ENCODE data around the gene SPRN. TPM values are rescaled to one million over a fixed set of nuclear protein-coding genes. Genes with fewer than 3 reads are reported as not detected.

Gene SPRN, protein sequence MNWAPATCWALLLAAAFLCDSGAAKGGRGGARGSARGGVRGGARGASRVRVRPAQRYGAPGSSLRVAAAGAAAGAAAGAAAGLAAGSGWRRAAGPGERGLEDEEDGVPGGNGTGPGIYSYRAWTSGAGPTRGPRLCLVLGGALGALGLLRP
- 0.17 to 0.35 TPM (median 0.27 TPM) in 5 replicates for total RNA-seq (2022; extraction: Qiagen RNA extraction; ENCODE audit: low read depth)

DNA sequence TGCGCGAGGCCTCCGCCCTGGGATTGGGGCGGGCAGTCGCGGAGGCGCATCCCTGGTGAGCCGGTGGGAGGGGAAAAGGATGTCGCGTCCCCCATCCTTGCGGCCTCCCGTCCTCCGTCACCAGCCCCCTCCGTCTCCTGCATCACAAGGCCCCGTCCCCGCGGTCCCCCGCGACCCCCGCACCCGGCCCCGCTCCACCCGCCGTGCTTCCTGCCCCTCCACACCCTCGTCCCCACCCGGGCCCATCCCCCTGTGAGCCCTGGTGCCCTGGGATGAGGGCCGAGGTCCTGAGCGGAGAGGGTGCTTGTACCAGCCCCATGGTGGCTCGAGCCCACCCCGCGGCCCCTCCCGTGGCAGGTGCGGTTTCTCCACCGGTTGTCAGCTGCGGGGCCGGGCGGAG is at the start of gene SPRN:
TSS of gene SPRN (minus strand) at position 25 of the 400 bp plus-strand sequence. CDS start 944 bp downstream, outside the sequence.

GRCh38 chr10:133453516-133454203 is 29.2 kb upstream of the SPRN start, which contains the start of gene SCART1:
TSS of gene SCART1 (plus strand) at chr10:133453945. CDS start at chr10:133453998, 53 bp downstream.

DNA sequence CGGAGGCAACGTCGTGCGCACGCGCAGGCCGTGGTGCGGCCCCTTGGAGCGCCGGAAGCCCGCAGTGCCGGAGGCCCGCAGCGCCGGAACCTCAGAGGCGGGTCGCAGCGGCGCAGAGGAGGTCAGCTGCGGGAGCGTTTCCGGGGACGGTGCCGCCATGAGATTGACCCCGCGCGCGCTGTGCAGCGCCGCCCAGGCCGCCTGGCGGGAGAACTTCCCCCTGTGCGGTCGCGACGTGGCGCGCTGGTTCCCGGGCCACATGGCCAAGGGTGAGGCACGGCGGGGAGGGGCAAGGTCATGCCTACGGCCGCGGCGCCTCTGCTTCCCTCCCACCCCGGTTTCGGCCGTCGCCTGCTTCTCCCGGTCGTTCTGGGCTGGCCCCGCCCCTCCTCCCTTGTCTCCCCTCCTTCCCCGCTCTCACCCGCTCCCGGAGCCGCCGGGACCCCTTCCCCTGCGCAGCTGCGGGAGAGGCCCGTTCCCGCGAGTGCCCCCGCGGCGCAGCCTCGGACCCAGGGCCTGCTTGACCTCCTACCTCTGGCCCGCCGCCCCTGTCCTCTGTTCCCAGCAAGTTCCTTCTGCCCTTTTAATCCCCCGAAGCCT is 30.3 kb downstream of the SPRN start, which contains the start of gene MTG1:
TSS of gene MTG1 (plus strand) at position 94 of the 600 bp plus-strand sequence. CDS start at position 158, 64 bp downstream.

GRCh38 chr10:133379152-133379800 is 45.1 kb downstream of the SPRN start, which contains the start of gene PAOX:
TSS of gene PAOX (plus strand) at chr10:133379262. CDS start at chr10:133379317, 55 bp downstream.

DNA sequence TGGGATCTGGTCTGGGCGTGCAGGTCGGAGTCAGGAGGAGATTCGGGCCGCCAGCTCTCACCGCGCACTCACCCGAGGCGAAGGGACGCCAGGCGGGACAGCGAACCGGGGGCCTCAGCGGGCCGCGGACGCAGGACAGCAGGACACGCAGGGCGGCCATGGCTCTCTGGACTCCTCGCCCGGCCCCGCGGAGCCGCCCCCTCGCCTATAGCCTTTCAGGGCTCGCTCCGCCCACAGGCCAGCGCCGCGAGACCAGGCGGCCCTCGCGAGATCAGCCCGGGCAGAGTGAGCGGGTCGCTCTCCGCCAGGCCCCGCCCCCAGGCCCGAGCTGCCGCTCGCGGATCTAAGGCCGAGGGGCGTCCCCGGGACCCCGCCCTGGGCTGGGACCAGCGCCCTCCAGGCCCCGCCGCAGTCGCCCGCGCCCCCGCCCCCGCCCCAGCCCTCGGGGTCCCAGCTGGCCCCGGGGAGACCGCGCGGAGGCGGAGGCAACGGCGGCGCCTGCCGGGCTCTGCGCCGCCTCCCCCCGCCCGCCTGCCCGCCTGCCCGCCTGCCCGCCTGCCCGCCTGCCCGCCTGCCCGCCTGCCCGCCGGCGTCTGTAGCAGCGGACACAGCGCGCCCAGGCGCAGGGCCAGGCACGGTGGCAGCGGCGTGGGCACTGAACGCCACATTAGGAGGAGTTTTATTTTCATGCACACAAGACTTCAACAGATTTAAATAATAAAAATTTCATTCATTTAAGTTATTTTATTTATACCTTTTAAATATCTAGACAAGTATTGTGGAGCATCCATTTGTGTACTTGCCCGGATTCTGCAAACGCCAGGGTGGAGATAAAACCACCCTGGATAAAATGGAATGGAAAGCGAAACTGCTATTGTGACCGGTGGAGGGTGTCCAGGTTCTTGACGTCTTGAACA is 51.0 kb downstream of the SPRN start, which contains the start of gene ECHS1:
TSS of gene ECHS1 (minus strand) at position 181 of the 917 bp plus-strand sequence. CDS start at position 160, 21 bp downstream.

Other genes starting within 250 kb of the SPRN start
- not detected in 5 replicates for gene UTF1, start 194.4 kb downstream of the SPRN start, total RNA-seq (2022; extraction: Qiagen RNA extraction; ENCODE audit: low read depth)
- not detected in 5 replicates for gene VENTX, start 186.8 kb downstream of the SPRN start, total RNA-seq (2022; extraction: Qiagen RNA extraction; ENCODE audit: low read depth)
- gene ADAM8, start 147.8 kb downstream of the SPRN start, total RNA-seq (2022; extraction: Qiagen RNA extraction; ENCODE audit: low read depth) = 1.0 to 4.5 TPM (median 3.3 TPM) in 5 replicates
- 34.9 to 49.3 TPM (median 41.2 TPM) in 5 replicates for gene TUBGCP2, start 115.8 kb downstream of the SPRN start, total RNA-seq (2022; extraction: Qiagen RNA extraction; ENCODE audit: low read depth)
- gene ZNF511, start 115.7 kb downstream of the SPRN start, total RNA-seq (2022; extraction: Qiagen RNA extraction; ENCODE audit: low read depth) = 49.5 to 76.3 TPM (median 61.5 TPM) in 5 replicates
- gene CALY, start 87.7 kb downstream of the SPRN start, total RNA-seq (2022; extraction: Qiagen RNA extraction; ENCODE audit: low read depth) = 0.42 to 1.6 TPM (median 0.70 TPM) in 5 replicates
- gene PRAP1, start 77.3 kb downstream of the SPRN start, total RNA-seq (2022; extraction: Qiagen RNA extraction; ENCODE audit: low read depth) = not detected in 5 replicates
- 9.9 to 16.2 TPM (median 11.9 TPM) in 5 replicates for gene FUOM, start 66.6 kb downstream of the SPRN start, total RNA-seq (2022; extraction: Qiagen RNA extraction; ENCODE audit: low read depth)
- gene ECHS1, start 51.3 kb downstream of the SPRN start, total RNA-seq (2022; extraction: Qiagen RNA extraction; ENCODE audit: low read depth) = 122 to 153 TPM (median 138 TPM) in 5 replicates
- 1.6 to 2.2 TPM (median 1.9 TPM) in 5 replicates for gene PAOX, start 45.4 kb downstream of the SPRN start, total RNA-seq (2022; extraction: Qiagen RNA extraction; ENCODE audit: low read depth)
- gene MTG1, start 30.5 kb downstream of the SPRN start, total RNA-seq (2022; extraction: Qiagen RNA extraction; ENCODE audit: low read depth) = 37.4 to 57.0 TPM (median 51.0 TPM) in 5 replicates
- gene SCART1, start 29.3 kb upstream of the SPRN start, total RNA-seq (2022; extraction: Qiagen RNA extraction; ENCODE audit: low read depth) = 0.07 to 0.31 TPM (median 0.21 TPM) in 5 replicates
- gene CYP2E1, start 102.7 kb upstream of the SPRN start, total RNA-seq (2022; extraction: Qiagen RNA extraction; ENCODE audit: low read depth) = 0.26 to 0.37 TPM (median 0.31 TPM) in 4 of 5 replicates, not detected in the other
- gene SYCE1, start 141.0 kb upstream of the SPRN start, total RNA-seq (2022; extraction: Qiagen RNA extraction; ENCODE audit: low read depth) = not detected in 5 replicates
- not detected in 5 replicates for gene FRG2B, start 202.2 kb upstream of the SPRN start, total RNA-seq (2022; extraction: Qiagen RNA extraction; ENCODE audit: low read depth)